ENCODE results near the gene PRR19. TPM values are rescaled to one million over a fixed set of nuclear protein-coding genes. Genes with fewer than 3 reads are reported as not detected.

The PRR19 gene
- total RNA-seq, 1 experiment from 2014 or later: 3.2 TPM

GRCh38 chr19:42281827-42282762 lies 19.8 kb upstream of the PRR19 start:
- Histone ChIP-seq H3K56ac (ENCODE audit: insufficient read length, low read depth, low read length) (no peak overlapping the region), H3K23me2 (ENCODE audit: insufficient read length, low read depth, low read length, poor library complexity, severe bottlenecking) (peaks cover 19% of the 10 kb centered on the region), H3K4ac (ENCODE audit: low read depth, low read length) (no peak overlapping the region), H3K27me3 (ENCODE audit: insufficient read depth, low read length) (no peaks in the 10 kb centered on the region), H3K18ac (ENCODE audit: insufficient read length, low read depth, low read length) (no peak overlapping the region), H4K20me1 (ENCODE audit: control insufficient read depth, insufficient read depth, insufficient read length) (peaks cover 3% of the 10 kb centered on the region), H3K9me3 (ENCODE audit: control insufficient read depth, low read depth, low read length) (no peaks in the 10 kb centered on the region), H4K91ac (ENCODE audit: insufficient read length, low read depth, low read length) (no peak overlapping the region), H2BK5ac (ENCODE audit: insufficient read length, low read length) (no peak overlapping the region), H2AFZ (ENCODE audit: low read length) (no peak overlapping the region), H3K79me1 (ENCODE audit: insufficient read depth, low read depth, low read length, poor library complexity, severe bottlenecking) (peaks cover 11% of the 10 kb centered on the region), H4K8ac (replicated peaks; ENCODE audit: insufficient read length, low read depth, low read length) (no peak overlapping the region), H2BK15ac (ENCODE audit: low read depth, low read length) (no peak overlapping the region), H3T11ph (ENCODE audit: low read length) (no peak overlapping the region), H3K14ac (ENCODE audit: insufficient read depth, low read length) (no peak overlapping the region), H3K4me1 (ENCODE audit: insufficient read depth, low read length) (peaks cover 8% of the 10 kb centered on the region; the same call in 1 of the 2 replicates), H3K23ac (ENCODE audit: insufficient read length, low read depth, low read length) (no peak overlapping the region), H2AK5ac (ENCODE audit: insufficient read length, low read length) (no peak overlapping the region), H2BK20ac (ENCODE audit: low read depth, low read length, poor library complexity, severe bottlenecking) (no peak overlapping the region), H2BK12ac (ENCODE audit: insufficient read length, low read depth, low read length) (no peak overlapping the region), H3K4me2 (ENCODE audit: insufficient read depth, insufficient read length, low read length) (peak overlapping the region; percentile 7), H3K9ac (ENCODE audit: extremely low read depth, insufficient read length, low read length) (no peak overlapping the region), H4K5ac (ENCODE audit: insufficient read length, low read depth, low read length) (no peak overlapping the region), H3K79me2 (ENCODE audit: insufficient read depth, low read length) (peaks cover 3% of the 10 kb centered on the region; the same call in 1 of the 2 replicates), H3K27ac (ENCODE audit: insufficient read length, low read depth, low read length) (no peak overlapping the region), H2BK120ac (ENCODE audit: low read depth, low read length, poor library complexity, severe bottlenecking) (no peak overlapping the region)
- Mint-ChIP-seq H3K27ac (peak overlapping the region; percentile 68 to 91 (median 71); a peak in 4 of 7 replicates), H3K36me3 (ENCODE audit: insufficient read depth in 1 of 3, low read depth in 3 of 3) (peaks cover 5 to 7% (median 7%) of the 10 kb centered on the region in 3 experiments), H3K4me3 (peak overlapping the region; percentile 62 to 74), H3K4me1 (peaks cover 40 to 49% of the 10 kb centered on the region in 2 experiments), H3K9me3 (no peaks in the 10 kb centered on the region; a peak in 2 of 5 replicates), H3K27me3 (ENCODE audit: low read depth) (no peaks in the 10 kb centered on the region; the same call in 1 of the 2 replicates)
- peak; percentile 71 for DNase-seq
- WGBS (ENCODE audit: extremely low coverage, insufficient read length, low lambda C conversion rate): no CpG with 5 or more reads among the region's 7 CpGs
- no peak for TF ChIP-seq CTCF (conservative IDR thresholded peaks at IDR 0.05)
